Endothelial cell (in vitro differentiated cells): ENCODE results near the gene CNIH1. TPM values are rescaled to one million over a fixed set of nuclear protein-coding genes. Genes with fewer than 3 reads are reported as not detected.
"Not testable (repeated sequence)": the region's sequence is repeated elsewhere in the genome, so short reads cannot be mapped to it uniquely, and the experiment has no call there.

Experiments used
- DNase-seq: peaks from one replicate; pipeline ENCODE4 v3.0.0; 2021; ENCODE audit warnings: low spot score
- H3K27ac Mint-ChIP-seq: one replicate; pipeline ENCODE4 v1.8.0; 2021; ENCODE audit warnings: mixed read lengths, inconsistent platforms; ENCODE audit not compliant: unreplicated experiment
- H3K27me3 Mint-ChIP-seq: one replicate; pipeline ENCODE4 v1.8.0; 2021; ENCODE audit warnings: mild to moderate bottlenecking, moderate library complexity, mixed read lengths, inconsistent platforms; ENCODE audit not compliant: unreplicated experiment
- H3K36me3 Mint-ChIP-seq: one replicate; pipeline ENCODE4 v1.8.0; 2021; ENCODE audit warnings: mild to moderate bottlenecking, low read depth, mixed read lengths, inconsistent platforms; ENCODE audit not compliant: unreplicated experiment
- H3K4me1 Mint-ChIP-seq: one replicate; pipeline ENCODE4 v1.8.0; 2021; ENCODE audit warnings: mild to moderate bottlenecking, mixed read lengths, inconsistent platforms; ENCODE audit not compliant: unreplicated experiment
- H3K4me3 Mint-ChIP-seq: one replicate; pipeline ENCODE4 v1.8.0; 2021; ENCODE audit warnings: mild to moderate bottlenecking, mixed read lengths, inconsistent platforms; ENCODE audit not compliant: unreplicated experiment
- H3K9me3 Mint-ChIP-seq: one replicate; pipeline ENCODE4 v1.8.0; 2021; ENCODE audit warnings: mixed read lengths, inconsistent platforms; ENCODE audit not compliant: unreplicated experiment
- CTCF ChIP-seq: fragments of 200-600 bp; sonication (generic); IDR thresholded peaks from one replicate; pipeline ENCODE4 v1.5.0; 2021; ENCODE audit warnings: antibody characterized with exemption; ENCODE audit not compliant: unreplicated experiment
- total RNA-seq: library from RNA; stranded (reverse); fragmentation: NEBNext Ultra II Directional; extraction: Animal tissue kit (Norgen Biotek cat#: 25700); gene quantifications from one replicate; pipeline ENCODE4 v1.2.1, GENCODE V29; 2021; ENCODE audit not compliant: unreplicated experiment

Gene CNIH1
- total RNA-seq, 1 donor from 2014 or later = 87.8 TPM

GRCh38 chr14:54440476-54440872 lies 700 bp downstream of the CNIH1 start:
- peak overlapping the region; percentile 86 for H3K27ac Mint-ChIP-seq
- H3K4me1 Mint-ChIP-seq = peaks cover 29% of the 10 kb centered on the region
- no peaks in the 10 kb centered on the region for H3K9me3 Mint-ChIP-seq
- H3K36me3 Mint-ChIP-seq = no peaks in the 10 kb centered on the region
- no peak for DNase-seq
- H3K4me3 Mint-ChIP-seq = peak overlapping the region; percentile 98
- peaks cover 5% of the 10 kb centered on the region for H3K27me3 Mint-ChIP-seq
- TF ChIP-seq CTCF = no peak

- peaks cover 31% of the 10 kb centered on the region for H3K4me1 Mint-ChIP-seq
- H3K4me3 Mint-ChIP-seq = peak overlapping the region; percentile 98
- H3K9me3 Mint-ChIP-seq = no peaks in the 10 kb centered on the region
- no peaks in the 10 kb centered on the region for H3K36me3 Mint-ChIP-seq
- TF ChIP-seq CTCF = no peak
- no peak overlapping the region for H3K27ac Mint-ChIP-seq
- H3K27me3 Mint-ChIP-seq = peaks cover 5% of the 10 kb centered on the region
- no peak for DNase-seq
Measured at GRCh38 chr14:54440037-54440436, 1.1 kb downstream of the CNIH1 start.

- Mint-ChIP-seq H3K9me3 (no peaks in the 10 kb centered on the region), H3K27me3 (peaks cover 4% of the 10 kb centered on the region), H3K4me3 (no peak overlapping the region), H3K36me3 (no peaks in the 10 kb centered on the region), H3K4me1 (peaks cover 31% of the 10 kb centered on the region), H3K27ac (peak overlapping the region; percentile 20)
- no peak for DNase-seq
- TF ChIP-seq CTCF = no peak
Measured at GRCh38 chr14:54438703-54439102, 2.5 kb downstream of the CNIH1 start.

- not testable (repeated sequence) for H3K27ac Mint-ChIP-seq, H3K27me3 Mint-ChIP-seq, H3K4me3 Mint-ChIP-seq, H3K9me3 Mint-ChIP-seq, H3K36me3 Mint-ChIP-seq, DNase-seq
- peaks cover 31% of the 10 kb centered on the region for H3K4me1 Mint-ChIP-seq
Measured at GRCh38 chr14:54437954-54438353, 3.2 kb downstream of the CNIH1 start.

- Mint-ChIP-seq H3K9me3 (no peaks in the 10 kb centered on the region), H3K27ac (no peak overlapping the region), H3K4me3 (no peak overlapping the region), H3K4me1 (peaks cover 25% of the 10 kb centered on the region), H3K36me3 (peaks cover 2% of the 10 kb centered on the region), H3K27me3 (peaks cover 2% of the 10 kb centered on the region)
- no peak for DNase-seq
- TF ChIP-seq CTCF = no peak
Measured at GRCh38 chr14:54435500-54435981, 5.6 kb downstream of the CNIH1 start.
